Neural cell (in vitro differentiated cells): ENCODE measurements around the gene PIGA.

Source experiments
- EP300 ChIP-seq: fragments of 450-650 bp; conservative IDR thresholded peaks from 2 replicates; pipeline ENCODE4 v1.6.1; 2014; ENCODE audit warnings: antibody characterized with exemption, mild to moderate bottlenecking, moderate library complexity; ENCODE audit not compliant: poor library complexity, severe bottlenecking
- POLR2AphosphoS5 ChIP-seq: IDR thresholded peaks from 2 replicates; pipeline ENCODE4 v1.6.1; 2012
- SMC3 ChIP-seq: fragments of 450-650 bp; conservative IDR thresholded peaks from 2 replicates; pipeline ENCODE4 v1.6.1; 2014; ENCODE audit warnings: antibody characterized with exemption, mild to moderate bottlenecking, moderate library complexity; ENCODE audit not compliant: poor library complexity
- TF ChIP-seq, protein P1 (sequence below): fragments of 450-650 bp; IDR thresholded peaks from 2 replicates; pipeline ENCODE4 v1.5.1; 2014; ENCODE audit warnings: antibody characterized with exemption, mild to moderate bottlenecking, moderate library complexity; ENCODE audit not compliant: poor library complexity, severe bottlenecking
- TF ChIP-seq, protein P2 (sequence below): IDR thresholded peaks from 2 replicates; pipeline ENCODE4 v1.6.1; 2012; ENCODE audit warnings: borderline replicate concordance

DNA sequence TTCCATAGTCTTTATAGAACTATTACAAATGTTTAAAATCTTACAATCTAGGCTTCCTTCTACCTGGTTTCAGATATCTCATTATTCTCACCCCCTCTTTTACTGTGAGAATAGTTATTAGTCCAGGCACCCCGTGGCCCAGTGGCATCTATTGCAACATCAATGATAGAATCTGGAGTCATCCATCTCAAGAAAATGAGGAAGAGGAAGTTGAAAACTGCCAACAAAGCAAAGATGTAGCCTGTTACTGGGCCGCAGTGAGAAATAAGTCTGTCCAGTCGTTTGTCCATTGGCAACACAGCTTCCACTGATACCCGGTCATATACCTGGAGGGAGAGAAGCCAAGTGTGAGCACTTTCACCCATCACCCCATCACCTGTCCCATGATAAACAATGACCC lies 13.9 kb downstream of the PIGA start:
- TF ChIP-seq, protein P1, sequence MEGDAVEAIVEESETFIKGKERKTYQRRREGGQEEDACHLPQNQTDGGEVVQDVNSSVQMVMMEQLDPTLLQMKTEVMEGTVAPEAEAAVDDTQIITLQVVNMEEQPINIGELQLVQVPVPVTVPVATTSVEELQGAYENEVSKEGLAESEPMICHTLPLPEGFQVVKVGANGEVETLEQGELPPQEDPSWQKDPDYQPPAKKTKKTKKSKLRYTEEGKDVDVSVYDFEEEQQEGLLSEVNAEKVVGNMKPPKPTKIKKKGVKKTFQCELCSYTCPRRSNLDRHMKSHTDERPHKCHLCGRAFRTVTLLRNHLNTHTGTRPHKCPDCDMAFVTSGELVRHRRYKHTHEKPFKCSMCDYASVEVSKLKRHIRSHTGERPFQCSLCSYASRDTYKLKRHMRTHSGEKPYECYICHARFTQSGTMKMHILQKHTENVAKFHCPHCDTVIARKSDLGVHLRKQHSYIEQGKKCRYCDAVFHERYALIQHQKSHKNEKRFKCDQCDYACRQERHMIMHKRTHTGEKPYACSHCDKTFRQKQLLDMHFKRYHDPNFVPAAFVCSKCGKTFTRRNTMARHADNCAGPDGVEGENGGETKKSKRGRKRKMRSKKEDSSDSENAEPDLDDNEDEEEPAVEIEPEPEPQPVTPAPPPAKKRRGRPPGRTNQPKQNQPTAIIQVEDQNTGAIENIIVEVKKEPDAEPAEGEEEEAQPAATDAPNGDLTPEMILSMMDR, result no peak
- no peak for TF ChIP-seq SMC3
- TF ChIP-seq, protein P2, sequence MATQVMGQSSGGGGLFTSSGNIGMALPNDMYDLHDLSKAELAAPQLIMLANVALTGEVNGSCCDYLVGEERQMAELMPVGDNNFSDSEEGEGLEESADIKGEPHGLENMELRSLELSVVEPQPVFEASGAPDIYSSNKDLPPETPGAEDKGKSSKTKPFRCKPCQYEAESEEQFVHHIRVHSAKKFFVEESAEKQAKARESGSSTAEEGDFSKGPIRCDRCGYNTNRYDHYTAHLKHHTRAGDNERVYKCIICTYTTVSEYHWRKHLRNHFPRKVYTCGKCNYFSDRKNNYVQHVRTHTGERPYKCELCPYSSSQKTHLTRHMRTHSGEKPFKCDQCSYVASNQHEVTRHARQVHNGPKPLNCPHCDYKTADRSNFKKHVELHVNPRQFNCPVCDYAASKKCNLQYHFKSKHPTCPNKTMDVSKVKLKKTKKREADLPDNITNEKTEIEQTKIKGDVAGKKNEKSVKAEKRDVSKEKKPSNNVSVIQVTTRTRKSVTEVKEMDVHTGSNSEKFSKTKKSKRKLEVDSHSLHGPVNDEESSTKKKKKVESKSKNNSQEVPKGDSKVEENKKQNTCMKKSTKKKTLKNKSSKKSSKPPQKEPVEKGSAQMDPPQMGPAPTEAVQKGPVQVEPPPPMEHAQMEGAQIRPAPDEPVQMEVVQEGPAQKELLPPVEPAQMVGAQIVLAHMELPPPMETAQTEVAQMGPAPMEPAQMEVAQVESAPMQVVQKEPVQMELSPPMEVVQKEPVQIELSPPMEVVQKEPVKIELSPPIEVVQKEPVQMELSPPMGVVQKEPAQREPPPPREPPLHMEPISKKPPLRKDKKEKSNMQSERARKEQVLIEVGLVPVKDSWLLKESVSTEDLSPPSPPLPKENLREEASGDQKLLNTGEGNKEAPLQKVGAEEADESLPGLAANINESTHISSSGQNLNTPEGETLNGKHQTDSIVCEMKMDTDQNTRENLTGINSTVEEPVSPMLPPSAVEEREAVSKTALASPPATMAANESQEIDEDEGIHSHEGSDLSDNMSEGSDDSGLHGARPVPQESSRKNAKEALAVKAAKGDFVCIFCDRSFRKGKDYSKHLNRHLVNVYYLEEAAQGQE, result no peak
- TF ChIP-seq EP300, result no peak
- TF ChIP-seq POLR2AphosphoS5, result no peak
